ENCODE results near the gene KHNYN.

The KHNYN gene

DNA sequence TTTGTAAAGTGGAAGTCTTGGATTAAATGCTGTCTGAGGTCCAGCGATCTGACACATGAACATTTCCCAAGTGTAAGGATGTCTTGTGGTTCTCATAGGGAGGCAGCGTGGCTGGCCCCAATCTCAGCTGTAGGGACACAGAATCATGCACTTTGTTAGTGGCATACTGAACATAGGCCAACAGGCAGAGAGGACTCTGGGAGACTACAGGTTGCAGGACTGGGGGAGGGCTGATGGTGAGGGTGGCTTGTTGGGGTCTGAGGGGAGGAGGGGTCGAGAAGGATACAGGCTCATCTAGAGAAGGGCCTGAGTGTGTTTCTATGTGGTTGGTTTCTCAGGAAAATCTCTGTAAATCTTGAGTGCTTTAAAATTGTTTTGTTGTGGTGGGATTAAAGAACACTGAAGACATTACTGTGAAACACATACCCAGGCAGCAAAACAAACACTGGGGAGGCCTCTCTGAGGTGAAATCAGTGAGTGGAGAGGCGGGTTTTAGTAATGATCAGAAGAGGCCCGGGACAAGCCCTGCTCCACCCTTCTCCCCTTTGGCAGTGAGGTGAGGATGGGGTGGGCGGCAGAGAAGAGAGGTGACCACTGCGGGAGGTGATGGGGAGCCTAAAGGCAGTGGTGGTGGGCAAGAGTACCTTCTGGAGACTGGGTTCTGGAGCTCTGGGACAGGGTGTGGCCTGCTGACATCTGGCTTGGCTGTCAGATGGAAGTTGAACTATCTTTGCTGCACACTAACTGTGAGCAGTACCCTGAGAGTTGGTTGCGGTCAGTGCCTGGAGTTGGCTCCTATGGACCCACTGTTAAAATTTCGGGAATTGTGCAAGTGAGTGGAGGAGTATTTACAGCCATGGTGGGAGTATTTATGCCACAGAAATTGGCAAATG is 27.7 kb upstream of the KHNYN start:
- DNase-seq (ENCODE audit: low read depth) = no peak

DNA sequence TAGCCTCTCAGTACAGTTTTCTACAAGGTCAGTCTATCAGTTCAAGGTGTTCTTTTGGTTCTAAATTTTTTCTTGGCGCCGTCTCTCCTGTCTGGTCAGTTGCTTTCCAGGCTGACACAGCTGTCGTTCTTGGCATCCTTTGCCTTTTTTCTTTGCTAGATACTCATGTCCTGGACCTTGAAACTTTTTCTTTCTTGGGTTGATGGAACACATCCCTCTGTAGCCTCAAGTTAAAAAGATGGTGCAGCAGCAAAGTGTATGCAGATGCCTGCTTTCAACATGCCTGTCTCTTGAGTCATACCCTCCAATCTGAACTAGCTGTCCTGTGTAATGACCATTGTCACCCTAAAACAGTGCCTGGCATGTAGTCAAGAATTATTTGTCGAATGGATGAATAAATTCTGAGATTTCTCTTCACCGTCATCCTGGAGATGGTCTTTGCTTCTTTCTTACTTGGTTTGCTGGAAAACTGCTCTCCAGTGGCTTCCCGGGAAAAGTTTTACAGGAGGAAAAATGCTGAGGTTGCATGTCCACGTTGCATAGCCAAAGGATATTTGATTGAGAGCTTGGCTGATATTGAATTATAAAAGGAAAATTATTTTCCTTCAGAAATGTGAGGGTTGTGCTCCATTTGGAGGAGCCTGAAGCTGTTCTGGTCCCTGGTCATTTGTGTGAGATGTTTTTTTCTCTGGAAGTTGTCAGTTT is 26.3 kb upstream of the KHNYN start:
- no peak for DNase-seq (ENCODE audit: low read depth)

DNA sequence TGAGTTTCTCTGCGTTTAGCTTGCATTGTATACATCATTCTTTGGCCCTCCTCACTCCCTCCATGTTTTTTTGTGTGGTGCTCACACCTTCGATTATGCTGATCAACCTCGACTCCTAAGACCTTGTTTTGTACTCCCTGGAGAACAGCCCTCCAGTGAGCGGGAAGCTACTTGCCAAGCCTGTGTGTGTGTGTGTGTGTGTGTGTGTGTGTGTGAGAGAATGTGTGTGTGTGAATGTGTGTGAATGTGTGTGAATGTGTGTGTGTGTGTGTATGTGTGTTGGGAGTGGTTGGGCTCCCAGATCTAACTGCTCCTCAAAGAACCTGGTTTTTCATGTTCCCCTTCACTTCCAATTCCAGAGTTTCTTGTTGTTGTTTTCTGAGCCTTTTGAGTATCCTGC is 24.9 kb upstream of the KHNYN start:
- no peak for DNase-seq (ENCODE audit: low read depth)

DNA sequence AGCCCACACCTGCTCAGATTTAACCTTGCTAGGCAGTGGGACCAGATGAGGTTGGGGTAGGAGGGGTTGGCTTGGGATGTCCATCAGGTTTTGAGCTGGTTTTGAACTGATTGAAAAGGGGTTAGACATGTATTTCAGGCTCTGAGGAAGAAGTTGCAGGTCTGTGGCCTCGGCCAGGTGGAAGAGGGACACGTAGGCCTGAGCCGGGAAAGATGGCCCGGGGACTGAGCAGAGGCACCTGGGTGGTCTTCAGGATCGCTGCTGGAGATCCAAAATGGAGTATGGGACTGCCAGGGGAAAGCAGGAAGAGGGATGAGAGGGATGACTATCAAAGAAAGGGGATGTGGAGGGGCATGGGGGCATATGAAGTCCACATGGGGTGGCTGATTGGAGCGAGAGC is 23.3 kb upstream of the KHNYN start:
- no peak for DNase-seq (ENCODE audit: low read depth)

DNA sequence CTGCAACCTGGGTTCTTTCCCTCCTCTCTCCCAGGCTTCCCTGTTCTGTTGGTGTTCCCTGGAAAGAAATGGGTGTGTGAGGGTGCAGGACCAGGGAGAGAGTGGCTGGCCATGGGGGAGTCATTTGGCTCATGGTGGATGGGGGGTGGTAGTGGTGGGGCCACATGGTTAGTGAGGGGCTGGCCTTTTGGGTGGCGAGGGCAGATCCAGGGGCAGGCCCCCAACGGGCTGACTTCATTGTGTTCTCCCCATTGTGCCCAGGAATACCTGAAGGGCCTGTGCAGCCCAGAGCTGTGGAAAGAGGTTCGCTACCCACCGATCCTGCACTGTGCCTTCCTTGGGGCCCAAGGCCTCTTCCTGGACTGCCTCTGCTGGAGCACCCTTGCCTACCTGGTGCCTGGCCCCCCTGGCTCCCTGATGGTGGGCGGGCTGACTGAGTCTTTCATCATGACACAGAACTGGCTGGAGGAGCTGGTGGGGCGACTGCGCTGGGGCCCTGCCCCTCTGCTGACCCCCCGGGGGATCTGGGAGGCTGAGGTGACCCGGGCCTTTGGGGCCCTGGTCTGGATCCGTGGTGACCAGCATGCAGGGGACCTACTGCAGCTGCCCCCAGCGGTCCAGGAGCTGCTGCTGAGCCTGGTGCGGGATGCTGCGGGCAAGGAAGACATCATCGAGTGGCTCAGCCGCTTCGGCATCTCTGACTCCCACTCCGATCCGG is 22.0 kb upstream of the KHNYN start:
- no peak for DNase-seq (ENCODE audit: low read depth)

DNA sequence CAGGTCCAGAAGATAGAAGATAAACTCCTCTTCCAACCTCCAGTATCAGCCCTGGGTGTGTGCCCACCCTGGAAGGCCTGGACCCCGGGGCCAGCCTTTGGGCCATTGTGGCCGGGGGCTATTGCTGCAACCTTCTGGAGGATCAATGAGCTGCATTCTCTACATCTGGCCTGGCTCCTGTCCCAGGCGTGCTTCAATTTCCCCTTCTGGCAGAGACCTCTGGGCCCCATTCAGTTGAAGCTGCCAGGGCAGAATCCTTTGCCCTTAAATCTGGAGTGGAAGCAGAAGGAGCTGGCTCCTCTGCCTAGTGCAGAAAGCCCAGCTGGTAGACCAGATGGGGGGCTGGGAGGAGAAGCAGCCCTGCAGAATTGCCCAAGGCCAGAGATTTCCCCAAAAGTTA is 21.0 kb upstream of the KHNYN start:
- no peak for DNase-seq (ENCODE audit: low read depth)

DNA sequence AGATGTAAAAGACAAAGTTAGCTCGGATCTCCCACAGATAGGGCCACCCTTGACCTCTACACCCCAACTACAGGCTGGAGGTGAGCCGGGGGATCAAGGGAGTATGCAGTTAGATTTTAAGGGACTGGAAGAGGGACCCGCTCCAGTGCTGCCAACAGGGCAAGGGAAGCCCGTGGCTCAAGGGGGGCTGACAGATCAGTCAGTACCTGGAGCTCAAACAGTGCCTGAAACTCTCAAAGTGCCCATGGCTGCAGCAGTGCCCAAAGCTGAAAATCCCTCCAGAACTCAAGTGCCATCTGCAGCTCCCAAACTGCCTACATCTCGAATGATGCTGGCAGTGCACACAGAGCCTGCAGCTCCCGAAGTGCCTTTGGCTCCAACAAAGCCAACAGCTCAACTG is 20.6 kb upstream of the KHNYN start:
- DNase-seq (ENCODE audit: low read depth) = no peak

DNA sequence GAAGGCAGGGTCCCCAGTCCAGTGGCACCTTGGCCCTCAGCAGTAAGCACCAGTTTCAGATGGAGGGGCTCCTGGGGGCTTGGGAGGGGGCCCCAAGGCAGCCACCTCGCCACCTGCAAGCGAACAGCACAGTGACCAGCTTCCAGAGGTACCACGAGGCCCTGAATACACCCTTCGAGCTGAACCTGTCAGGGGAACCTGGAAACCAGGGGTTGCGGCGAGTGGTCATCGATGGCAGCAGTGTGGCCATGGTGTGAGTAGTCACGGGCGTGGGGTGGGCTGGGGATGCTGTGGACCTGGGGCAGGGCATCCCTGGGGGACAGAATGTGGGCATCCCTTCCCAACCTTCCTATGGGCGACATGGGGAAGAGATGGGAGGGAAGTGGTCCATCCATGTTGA is 19.8 kb upstream of the KHNYN start:
- no peak for DNase-seq (ENCODE audit: low read depth)

DNA sequence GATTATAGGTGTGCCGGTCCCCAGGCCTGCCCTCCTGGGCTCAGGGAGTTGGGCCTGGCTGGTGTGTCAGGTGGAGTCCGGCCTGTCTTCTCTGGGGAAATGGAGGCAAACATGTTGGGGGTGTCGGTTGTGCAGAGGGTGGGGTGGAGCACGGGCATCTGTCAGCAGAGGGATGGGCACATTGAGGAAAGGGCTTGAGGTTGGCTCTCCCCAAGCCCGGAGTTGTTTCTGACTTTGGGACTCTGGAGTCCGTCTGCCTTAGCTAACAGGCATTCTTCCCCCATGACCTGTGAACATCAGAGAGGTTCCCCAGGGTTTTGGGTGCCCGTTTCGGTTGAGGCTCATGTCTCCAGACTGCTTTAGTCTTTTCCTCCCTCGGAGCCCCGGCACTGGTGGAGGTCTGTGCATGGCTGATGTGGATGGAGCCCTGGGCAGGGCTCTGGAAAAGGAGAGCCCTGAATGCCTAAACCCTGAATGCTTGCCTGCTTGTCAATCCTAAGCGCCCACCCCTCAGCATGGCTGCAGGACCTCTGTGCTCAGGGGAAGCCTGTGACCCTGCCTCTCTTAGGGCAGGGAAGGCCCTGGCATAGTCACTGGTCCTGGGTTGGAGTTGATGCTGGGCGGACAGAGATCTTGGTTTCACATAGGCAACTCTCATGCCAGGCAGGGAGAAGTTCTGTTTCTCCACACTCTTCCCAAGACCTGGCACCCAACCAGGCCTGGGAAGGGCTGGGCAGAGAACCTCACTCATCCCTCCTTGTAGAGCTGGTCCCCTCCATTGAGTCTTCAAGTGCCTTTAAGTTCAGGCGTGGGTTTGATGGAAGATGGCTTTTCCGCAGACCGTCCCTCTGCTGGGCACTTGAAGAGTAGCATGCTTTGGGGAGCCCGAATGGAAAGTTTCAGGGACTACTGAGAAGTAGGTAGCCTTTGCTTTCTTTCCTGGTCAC is 18.0 kb upstream of the KHNYN start:
- DNase-seq (ENCODE audit: low read depth) = no peak

DNA sequence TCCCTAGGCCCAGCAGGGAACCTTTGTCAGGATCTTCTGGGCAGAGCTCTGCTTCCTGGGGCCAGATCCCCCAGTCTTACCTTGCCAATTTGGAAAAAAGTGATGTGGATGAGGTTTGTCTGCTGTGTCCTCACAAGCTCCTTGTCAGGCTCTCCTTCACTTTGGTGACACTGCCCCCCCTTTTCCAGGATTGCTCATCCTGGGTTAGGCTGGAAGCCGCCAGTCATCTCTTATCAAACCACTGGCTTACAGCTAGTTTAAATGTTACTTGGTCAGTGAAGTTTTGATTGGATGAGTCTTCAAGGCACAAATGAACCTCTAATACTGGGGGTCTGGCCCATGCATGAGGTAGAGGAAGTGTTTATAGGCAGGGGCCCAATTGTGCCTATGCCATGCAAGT is 15.7 kb upstream of the KHNYN start:
- no peak for DNase-seq (ENCODE audit: low read depth)

DNA sequence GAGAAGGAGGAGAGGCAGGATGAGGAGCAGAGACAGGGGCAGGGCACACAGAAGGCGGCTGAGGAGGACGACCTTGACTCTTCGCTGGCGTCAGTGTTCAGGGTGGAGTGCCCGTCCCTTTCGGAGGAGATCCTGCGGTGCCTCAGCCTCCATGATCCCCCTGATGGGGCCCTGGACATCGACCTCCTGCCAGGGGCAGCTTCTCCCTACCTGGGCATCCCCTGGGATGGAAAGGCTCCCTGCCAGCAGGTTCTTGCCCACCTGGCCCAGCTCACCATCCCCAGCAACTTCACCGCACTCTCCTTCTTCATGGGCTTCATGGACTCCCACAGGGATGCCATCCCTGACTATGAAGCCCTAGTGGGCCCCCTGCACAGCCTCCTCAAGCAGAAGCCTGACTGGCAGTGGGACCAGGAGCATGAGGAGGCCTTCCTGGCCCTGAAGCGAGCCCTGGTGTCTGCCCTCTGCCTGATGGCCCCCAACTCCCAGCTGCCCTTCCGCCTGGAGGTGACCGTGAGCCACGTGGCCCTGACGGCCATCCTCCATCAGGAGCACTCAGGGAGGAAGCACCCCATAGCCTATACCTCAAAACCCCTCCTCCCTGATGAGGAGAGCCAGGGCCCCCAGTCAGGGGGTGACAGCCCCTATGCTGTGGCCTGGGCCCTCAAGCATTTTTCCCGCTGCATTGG is 14.9 kb upstream of the KHNYN start:
- no peak for DNase-seq (ENCODE audit: low read depth)

DNA sequence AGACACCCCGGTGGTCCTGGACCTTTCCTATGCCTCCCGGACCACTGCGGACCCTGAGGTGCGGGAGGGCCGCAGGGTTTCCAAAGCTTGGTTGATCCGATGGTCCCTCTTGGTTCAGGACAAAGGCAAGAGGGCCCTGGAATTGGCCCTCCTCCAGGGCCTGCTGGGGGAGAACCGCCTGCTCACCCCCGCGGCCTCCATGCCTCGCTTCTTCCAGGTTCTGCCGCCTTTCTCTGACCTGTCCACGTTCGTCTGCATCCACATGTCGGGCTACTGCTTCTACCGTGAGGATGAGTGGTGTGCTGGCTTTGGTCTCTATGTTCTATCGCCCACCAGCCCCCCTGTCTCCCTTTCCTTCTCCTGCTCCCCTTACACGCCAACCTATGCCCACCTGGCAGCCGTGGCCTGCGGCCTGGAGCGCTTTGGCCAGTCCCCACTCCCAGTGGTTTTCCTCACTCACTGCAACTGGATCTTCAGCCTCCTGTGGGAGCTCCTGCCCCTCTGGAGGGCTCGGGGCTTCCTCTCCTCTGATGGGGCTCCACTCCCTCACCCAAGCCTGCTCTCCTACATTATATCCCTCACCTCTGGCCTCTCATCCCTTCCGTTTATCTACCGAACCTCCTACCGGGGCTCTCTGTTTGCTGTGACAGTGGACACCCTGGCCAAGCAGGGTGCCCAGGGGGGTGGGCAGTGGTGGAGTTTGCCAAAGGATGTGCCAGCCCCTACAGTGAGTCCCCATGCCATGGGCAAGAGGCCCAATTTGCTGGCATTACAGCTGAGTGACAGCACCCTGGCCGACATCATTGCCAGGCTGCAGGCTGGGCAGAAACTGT is 14.1 kb upstream of the KHNYN start:
- no peak for DNase-seq (ENCODE audit: low read depth)

DNA sequence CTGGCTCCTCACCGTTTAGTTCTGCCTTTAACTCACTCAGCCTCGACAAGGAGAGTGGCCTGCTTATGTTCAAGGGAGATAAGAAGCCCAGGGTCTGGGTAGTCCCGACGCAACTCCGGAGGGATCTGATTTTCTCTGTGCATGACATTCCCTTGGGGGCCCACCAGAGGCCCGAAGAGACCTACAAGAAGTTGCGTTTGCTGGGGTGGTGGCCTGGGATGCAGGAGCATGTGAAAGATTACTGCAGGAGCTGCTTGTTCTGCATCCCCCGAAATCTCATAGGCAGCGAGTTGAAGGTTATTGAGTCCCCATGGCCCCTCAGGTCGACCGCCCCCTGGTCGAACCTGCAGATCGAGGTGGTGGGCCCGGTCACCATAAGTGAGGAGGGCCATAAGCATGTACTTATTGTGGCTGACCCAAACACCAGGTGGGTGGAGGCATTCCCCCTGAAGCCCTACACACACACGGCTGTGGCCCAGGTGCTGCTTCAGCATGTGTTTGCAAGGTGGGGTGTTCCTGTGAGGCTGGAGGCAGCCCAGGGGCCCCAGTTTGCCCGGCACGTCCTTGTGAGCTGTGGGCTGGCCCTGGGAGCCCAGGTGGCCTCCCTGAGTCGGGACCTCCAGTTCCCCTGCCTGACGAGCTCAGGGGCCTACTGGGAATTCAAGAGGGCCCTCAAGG is 13.4 kb upstream of the KHNYN start:
- no peak for DNase-seq (ENCODE audit: low read depth)

DNA sequence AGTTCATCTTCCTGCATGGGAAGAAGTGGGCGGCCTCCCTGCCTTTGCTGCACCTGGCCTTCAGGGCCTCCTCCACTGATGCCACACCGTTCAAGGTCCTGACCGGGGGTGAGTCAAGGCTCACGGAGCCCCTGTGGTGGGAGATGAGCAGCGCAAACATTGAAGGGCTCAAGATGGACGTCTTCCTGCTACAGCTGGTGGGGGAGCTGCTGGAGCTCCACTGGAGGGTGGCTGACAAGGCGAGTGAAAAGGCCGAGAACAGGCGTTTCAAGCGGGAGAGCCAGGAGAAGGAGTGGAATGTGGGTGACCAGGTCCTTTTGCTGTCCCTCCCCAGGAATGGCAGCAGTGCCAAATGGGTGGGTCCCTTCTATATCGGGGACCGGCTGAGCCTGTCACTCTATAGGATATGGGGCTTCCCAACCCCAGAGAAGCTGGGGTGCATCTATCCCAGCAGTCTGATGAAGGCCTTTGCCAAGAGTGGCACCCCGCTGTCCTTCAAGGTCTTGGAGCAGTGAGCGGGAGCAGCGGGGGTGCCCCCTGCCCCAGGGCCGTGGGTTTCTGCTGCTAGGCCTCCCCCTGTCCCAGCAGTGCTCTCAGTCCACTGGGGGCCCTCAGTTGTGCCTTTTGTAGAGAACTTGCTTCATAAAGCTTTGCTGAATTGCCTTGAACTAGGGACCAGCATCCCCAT is 12.7 kb upstream of the KHNYN start:
- DNase-seq (ENCODE audit: low read depth) = no peak

DNA sequence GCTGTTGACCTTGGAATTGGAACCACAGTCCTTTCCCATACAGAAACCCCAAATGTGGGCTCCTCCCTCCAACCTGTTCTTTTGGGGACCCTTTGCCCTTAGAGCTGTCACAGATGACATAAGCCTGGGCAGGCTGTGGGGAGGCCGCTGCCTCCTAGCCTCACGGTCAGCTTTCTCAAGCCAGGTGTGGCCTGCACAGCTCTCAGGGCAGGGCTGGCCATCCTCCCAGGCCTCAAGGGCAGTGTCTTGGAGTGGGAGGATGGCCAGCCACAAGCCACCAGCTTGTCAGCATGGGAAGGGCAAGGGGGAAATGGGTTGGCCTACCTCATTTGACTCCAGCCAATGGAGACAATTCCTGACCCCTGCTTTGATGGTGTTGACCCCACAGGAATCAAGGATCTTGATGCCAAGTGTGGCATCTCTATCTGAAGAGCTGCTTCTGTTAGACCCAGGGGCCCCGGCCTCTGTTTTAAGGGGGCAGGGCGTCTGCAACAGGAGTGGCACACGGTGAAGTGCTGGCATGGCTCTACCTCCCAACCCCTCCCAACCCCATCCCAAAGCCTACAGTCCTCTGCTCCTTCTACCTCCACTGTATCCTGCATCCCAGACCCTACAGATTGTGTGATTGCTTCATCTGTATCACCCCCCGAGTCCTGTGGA is 11.8 kb upstream of the KHNYN start:
- no peak for DNase-seq (ENCODE audit: low read depth)

DNA sequence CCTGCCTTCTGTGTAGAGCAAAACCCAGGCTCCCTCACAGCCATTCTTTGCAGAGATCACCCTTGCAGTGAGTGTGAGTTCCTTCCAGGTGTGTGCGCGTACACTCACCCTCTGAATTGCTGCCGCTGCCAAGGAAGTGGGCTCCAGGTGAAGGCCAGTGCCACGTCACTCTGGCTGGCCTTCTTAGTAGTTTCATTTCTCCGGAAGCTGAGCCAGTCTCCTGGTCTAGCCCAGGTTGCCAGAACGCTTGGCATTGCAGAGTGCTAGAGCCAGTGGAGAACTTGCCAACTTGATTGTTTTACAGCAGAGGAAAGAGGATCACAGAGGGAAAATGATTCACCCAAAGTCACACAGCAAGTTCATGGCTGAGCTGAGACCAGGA is 11.3 kb upstream of the KHNYN start:
- DNase-seq (ENCODE audit: low read depth) = no peak

DNA sequence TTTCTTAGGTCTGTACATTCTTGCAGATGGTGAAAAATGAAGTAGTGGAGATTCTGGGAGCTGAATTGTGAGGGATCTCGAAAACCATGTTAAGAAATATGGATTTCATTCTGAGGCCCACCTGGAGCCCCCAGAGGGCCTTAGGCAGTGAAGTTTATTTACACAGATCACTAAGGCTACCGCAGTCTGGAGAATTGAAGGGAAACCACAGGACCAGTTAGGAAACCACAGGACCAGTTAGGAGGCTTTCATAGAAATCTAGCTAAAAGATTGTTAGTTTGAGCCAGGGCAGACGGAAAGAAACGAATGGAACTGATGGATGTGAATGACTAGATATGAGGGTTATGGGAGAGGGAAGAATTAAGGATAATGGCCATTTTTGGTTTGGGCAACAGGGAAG is 7.5 kb upstream of the KHNYN start:
- DNase-seq (ENCODE audit: low read depth) = no peak

Measured in activated T-cell treated with anti-CD3 and anti-CD28 coated beads for 48 hours (primary cell).